ENCODE results near the gene WDR72. TPM values are rescaled to one million over a fixed set of nuclear protein-coding genes. Genes with fewer than 3 reads are reported as not detected.

WDR72 gene
- total RNA-seq, 1 donor from 2014 or later, result 0.59 TPM

DNA sequence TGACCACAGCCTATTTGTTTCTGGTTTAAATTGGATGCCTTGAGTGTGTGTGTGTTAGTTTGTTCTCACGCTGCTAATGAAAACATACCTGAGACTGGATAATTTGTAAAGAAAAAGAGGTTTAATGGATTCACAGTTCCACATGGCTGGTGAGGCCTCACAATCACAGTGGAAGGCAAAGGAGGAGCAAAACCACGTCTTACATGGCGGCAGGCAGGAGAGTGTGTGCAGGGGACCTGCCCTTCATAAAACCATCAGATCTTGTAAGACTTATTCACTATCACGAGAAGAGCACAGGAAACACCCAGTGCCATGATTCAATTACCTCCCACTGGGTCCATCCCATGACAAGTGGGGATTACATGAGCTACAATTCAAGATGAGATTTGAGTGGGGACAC lies 260.5 kb downstream of the WDR72 start:
- no peaks in the 10 kb centered on the region for H3K27me3 Mint-ChIP-seq (ENCODE audit: unreplicated experiment)
- TF ChIP-seq CTCF (IDR thresholded peaks at IDR 0.05; ENCODE audit: unreplicated experiment), result no peak

DNA sequence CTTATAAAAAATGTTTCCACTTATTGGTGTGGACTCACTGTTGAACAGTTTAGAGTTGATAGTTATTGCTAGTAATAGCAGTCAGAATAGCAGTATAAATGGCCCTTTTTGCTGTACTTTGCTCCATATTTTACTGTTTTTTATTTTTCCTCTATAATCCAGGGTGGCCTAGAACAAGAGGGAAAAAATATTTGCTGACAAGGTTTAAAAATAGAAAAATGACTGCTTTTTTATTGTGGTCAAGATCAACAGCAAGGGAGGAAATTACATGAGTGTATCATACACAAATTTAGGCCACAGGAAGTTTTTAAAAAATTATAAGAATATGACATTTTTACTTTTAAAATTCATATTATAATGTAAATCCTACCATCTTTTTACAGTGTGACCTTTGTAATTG lies 269.1 kb downstream of the WDR72 start:
- no peak for TF ChIP-seq CTCF (IDR thresholded peaks at IDR 0.05; ENCODE audit: unreplicated experiment)
- Mint-ChIP-seq H3K4me3 (ENCODE audit: unreplicated experiment) (no peak overlapping the region), H3K36me3 (ENCODE audit: low read depth, unreplicated experiment) (no peaks in the 10 kb centered on the region), H3K4me1 (ENCODE audit: unreplicated experiment) (peaks cover 4% of the 10 kb centered on the region), H3K27ac (ENCODE audit: unreplicated experiment) (no peak overlapping the region), H3K9me3 (ENCODE audit: unreplicated experiment) (no peaks in the 10 kb centered on the region), H3K27me3 (ENCODE audit: unreplicated experiment) (no peaks in the 10 kb centered on the region)
- no peak for DNase-seq (ENCODE audit: low spot score)

More for the DNA sequence above, 260.5 kb downstream of the WDR72 start:
- no peak for DNase-seq (ENCODE audit: low spot score)
- Mint-ChIP-seq H3K4me3 (ENCODE audit: unreplicated experiment) (no peak overlapping the region), H3K9me3 (ENCODE audit: unreplicated experiment) (no peaks in the 10 kb centered on the region), H3K27ac (ENCODE audit: unreplicated experiment) (no peak overlapping the region), H3K4me1 (ENCODE audit: unreplicated experiment) (no peaks in the 10 kb centered on the region), H3K36me3 (ENCODE audit: low read depth, unreplicated experiment) (no peaks in the 10 kb centered on the region)

DNA sequence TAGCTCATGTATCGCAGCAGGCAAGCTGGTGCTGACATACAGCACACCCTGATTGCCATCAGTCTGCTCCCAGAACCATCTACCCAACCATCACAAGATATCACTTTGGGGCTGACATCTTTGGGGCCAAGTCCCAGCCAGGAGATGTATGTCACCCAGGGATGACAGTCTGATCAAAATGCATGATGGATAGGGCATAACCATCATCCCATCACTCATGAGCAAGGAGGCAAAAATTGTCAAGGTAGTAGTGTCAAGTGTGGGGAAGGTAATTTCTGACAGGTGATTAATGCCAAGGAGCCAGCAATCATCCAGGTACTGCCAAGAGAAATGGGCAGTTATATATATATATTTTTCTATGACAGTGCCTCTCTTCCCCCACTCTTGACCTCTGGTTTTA lies 277.4 kb downstream of the WDR72 start:
- Mint-ChIP-seq H3K36me3 (ENCODE audit: low read depth, unreplicated experiment) (no peaks in the 10 kb centered on the region), H3K4me3 (ENCODE audit: unreplicated experiment) (no peak overlapping the region), H3K9me3 (ENCODE audit: unreplicated experiment) (no peaks in the 10 kb centered on the region), H3K27me3 (ENCODE audit: unreplicated experiment) (peaks cover 4% of the 10 kb centered on the region), H3K4me1 (ENCODE audit: unreplicated experiment) (peaks cover 14% of the 10 kb centered on the region), H3K27ac (ENCODE audit: unreplicated experiment) (no peak overlapping the region)
- no peak for DNase-seq (ENCODE audit: low spot score)
- no peak for TF ChIP-seq CTCF (IDR thresholded peaks at IDR 0.05; ENCODE audit: unreplicated experiment)

GRCh38 chr15:53477981-53478766 lies 281.3 kb downstream of the WDR72 start:
- no peak for TF ChIP-seq CTCF (IDR thresholded peaks at IDR 0.05; ENCODE audit: unreplicated experiment)
- Mint-ChIP-seq H3K9me3 (ENCODE audit: unreplicated experiment) (no peaks in the 10 kb centered on the region), H3K27me3 (ENCODE audit: unreplicated experiment) (no peaks in the 10 kb centered on the region)

DNA sequence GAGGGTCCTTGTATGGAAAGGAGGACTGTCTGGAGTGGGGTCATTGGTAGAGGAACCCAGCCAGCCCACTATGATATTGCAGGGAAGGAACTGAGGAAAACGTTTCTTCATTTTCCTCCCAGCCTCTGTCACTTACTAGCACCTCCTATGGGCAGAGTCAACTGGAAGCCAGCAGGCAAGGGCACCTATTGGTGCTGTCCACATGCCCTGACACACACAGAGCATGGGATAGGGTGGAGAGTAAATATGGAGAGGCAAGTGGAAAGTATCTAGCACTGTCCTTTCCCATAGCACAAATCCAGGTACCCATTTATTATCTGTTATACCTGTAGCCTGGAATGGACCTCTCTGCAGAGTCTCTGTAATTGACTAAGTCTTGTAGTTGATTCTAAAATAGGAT lies 285.6 kb downstream of the WDR72 start:
- no peak for TF ChIP-seq CTCF (IDR thresholded peaks at IDR 0.05; ENCODE audit: unreplicated experiment)
- Mint-ChIP-seq H3K27me3 (ENCODE audit: unreplicated experiment) (no peaks in the 10 kb centered on the region), H3K36me3 (ENCODE audit: low read depth, unreplicated experiment) (no peaks in the 10 kb centered on the region), H3K27ac (ENCODE audit: unreplicated experiment) (no peak overlapping the region), H3K4me3 (ENCODE audit: unreplicated experiment) (no peak overlapping the region), H3K9me3 (ENCODE audit: unreplicated experiment) (peaks cover 4% of the 10 kb centered on the region), H3K4me1 (ENCODE audit: unreplicated experiment) (no peaks in the 10 kb centered on the region)
- no peak for DNase-seq (ENCODE audit: low spot score)

More at GRCh38 chr15:53477981-53478766, 281.3 kb downstream of the WDR72 start:
- DNase-seq (ENCODE audit: low spot score), result no peak
- H3K27ac Mint-ChIP-seq (ENCODE audit: unreplicated experiment), result no peak overlapping the region
- no peak overlapping the region for H3K4me3 Mint-ChIP-seq (ENCODE audit: unreplicated experiment)
- no peaks in the 10 kb centered on the region for H3K36me3 Mint-ChIP-seq (ENCODE audit: low read depth, unreplicated experiment)
- no peaks in the 10 kb centered on the region for H3K4me1 Mint-ChIP-seq (ENCODE audit: unreplicated experiment)

All from endothelial cell (in vitro differentiated cells).